Measurements from ENCODE around the gene SETD6. TPM values are rescaled to one million over a fixed set of nuclear protein-coding genes. Genes with fewer than 3 reads are reported as not detected.

Gene SETD6, protein sequence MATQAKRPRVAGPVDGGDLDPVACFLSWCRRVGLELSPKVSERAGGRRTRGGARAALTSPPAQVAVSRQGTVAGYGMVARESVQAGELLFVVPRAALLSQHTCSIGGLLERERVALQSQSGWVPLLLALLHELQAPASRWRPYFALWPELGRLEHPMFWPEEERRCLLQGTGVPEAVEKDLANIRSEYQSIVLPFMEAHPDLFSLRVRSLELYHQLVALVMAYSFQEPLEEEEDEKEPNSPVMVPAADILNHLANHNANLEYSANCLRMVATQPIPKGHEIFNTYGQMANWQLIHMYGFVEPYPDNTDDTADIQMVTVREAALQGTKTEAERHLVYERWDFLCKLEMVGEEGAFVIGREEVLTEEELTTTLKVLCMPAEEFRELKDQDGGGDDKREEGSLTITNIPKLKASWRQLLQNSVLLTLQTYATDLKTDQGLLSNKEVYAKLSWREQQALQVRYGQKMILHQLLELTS
- total RNA-seq (ENCODE audit: low replicate concordance), result 9.5 and 18.1 TPM in 2 replicates

DNA sequence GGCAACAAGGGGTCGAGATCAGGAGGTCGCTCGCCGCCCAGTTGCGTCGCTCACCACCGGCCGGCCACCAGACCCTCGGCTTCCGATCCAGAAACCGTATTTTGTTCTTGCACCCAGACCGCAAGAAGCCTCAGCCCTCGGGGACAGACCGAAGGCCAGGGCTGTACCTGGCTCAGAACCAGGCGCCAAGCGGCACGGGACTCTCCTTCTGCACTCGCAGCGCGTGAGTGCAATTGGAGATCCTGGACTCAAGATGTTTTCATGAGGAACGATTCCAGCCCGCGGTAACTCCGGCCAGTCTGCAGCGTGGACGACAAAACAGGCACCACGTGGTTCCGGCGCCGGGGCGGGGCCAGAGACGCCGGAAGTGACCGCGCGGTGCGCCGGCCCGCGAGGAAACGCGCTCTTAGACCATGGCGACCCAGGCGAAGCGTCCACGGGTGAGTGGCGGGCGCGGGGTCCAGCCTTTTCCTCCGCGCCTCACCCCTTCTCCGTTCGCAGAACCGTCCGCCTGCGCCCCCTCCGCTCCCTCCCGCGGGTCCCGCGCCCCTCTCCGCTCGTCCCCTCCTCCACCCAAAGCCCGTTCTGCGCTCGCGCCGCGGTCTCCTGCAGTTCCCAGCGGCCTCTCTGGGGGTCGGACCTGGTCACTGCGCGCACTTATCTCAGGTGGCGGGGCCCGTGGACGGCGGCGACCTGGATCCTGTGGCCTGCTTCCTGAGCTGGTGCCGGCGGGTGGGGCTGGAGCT, at the start of gene SETD6:
SETD6 (plus strand) TSS at position 393 of the 746 bp plus-strand sequence; CDS start at position 414, 21 bp downstream.

DNA sequence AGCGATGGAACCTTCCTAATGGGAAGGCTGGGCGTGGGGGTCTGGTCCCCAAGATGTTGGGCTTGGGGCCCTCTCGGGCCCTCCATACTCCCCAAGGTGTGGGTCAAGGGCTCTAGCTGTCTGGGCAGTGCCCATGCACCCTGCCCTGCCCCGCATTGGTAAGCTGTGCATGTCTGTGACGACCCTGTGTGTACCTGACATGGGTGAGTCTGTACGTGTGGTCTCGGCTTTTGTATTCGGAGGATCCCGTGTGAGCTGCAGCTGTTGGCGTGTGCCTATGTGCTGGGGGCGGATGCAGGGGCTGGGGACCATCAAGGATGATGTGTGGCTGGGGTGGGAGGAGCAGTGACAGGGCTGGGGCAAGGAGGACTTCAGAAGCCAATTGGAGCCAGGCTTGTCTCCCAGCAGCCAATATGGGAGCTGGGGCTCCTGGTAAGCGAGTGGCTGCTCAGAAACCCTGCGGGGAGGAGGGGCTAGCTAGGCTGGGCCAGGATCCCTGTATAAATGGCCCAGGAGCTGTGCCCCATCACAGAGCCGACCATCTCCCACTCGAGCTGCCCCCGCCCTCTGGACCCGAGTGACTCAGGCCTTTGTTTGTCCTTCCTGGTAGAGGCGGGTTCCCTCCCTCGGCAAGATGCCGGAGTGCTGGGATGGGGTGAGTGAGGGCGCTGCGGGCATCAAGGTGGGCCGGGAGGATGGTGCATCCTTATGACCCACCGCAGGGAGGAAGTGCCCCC, 15.5 kb upstream of the SETD6 start, which contains the start of gene NDRG4:
NDRG4 (plus strand) TSS at position 529 of the 737 bp plus-strand sequence; CDS start at position 635, 106 bp downstream.

Other genes with a start within 250 kb of the SETD6 start
- gene PRSS54, start 220.5 kb upstream of the SETD6 start, total RNA-seq (ENCODE audit: low replicate concordance), result not detected in 2 replicates
- 1.2 and 2.1 TPM in 2 replicates for gene GINS3, start 123.0 kb upstream of the SETD6 start, total RNA-seq (ENCODE audit: low replicate concordance)
- 5.9 and 25.6 TPM in 2 replicates for gene NDRG4, start 15.4 kb upstream of the SETD6 start, total RNA-seq (ENCODE audit: low replicate concordance)
- 104 and 118 TPM in 2 replicates for gene CNOT1, start 114.3 kb downstream of the SETD6 start, total RNA-seq (ENCODE audit: low replicate concordance)
- 22.6 and 31.9 TPM in 2 replicates for gene SLC38A7, start 169.3 kb downstream of the SETD6 start, total RNA-seq (ENCODE audit: low replicate concordance)
- 10.6 and 23.1 TPM in 2 replicates for gene GOT2, start 218.8 kb downstream of the SETD6 start, total RNA-seq (ENCODE audit: low replicate concordance)